Fibroblast of skin of back (primary cell): ENCODE results near the gene MFSD12.

ENCODE experiments used
- DNase-seq: peaks from one replicate; pipeline ENCODE4 v3.0.0-alpha.2; 2013

Gene MFSD12

DNA sequence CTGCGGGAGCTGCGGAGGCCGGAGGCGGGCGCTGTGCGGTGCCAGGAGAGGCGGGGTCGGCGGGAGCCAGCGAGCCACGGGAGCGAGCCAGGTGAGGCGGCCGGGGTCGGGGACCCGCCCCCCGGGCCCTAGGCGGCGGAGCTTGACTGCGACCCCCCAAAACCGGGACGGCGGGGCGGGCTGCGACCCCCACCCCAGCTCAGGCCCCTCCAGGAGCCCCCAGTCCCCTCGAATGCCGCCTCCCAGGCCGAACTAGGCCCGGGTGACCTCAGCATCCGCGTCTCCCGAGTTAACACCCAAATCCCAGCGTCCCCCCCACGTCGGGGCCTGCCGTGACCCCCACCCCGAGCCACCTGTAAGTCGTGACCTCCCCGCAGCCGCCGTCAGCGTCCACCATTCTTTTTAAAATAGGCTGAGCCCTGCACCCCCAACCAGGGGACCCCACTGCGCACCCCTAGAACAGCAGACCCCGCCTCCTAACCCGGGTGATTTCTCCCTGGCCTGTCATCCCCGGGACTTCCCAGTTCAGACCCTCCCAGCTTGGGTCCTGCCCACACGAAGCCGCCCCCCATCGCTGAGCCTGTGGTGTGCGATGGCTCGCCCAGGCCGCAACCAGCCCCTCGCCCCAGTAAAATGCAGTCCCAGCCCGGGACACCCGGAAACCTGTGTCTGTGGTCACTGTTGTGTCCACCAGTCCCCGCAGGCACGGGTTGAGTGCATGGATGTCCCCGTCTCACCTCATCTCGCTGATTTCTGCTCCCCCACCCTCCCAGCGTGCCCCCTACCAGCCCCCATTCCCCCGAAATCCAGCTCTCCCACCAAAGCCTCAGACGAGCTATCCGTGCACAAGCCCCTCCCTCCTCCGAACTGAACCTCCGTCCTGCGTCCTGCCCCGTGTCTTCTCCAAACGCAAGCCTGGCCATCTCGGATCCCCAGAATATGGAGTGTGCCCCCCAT lies 50.7 kb downstream of the MFSD12 start:
- DNase-seq, result peak; percentile 12

GRCh38 chr19:3505598-3506383 lies 51.6 kb downstream of the MFSD12 start, which contains the start of gene FZR1:
TSS of gene FZR1 (plus strand) at chr19:3506311. CDS start at chr19:3522990, 16,679 bp downstream.
- DNase-seq, result peak; percentile 98

GRCh38 chr19:3504735-3505134 lies 52.7 kb downstream of the MFSD12 start:
- DNase-seq, result peak; percentile 6

- no peak for DNase-seq
These were observed 54.3 kb downstream of the MFSD12 start for GRCh38 chr19:3503036-3503572.

DNA sequence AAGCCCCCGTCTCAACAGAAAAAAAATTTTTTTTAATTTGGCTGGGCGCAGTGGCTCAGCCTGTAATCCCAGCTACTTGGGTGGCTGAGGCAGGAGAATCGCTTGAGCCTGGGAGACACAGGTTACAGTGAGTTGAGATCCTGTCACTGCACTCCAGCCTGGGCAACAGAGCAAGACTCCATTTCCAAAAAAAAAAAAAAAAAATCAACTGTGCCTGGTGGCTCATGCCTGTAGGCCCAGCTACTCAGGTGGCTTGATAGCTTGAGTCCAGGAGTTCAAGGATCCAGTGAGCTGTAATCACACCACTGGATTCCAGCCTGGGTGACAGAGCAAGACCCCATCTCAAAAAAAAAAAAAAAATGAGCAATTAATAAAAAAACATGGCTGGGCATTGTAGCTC lies 55.6 kb downstream of the MFSD12 start:
- DNase-seq, result no peak

GRCh38 chr19:3500429-3501101 lies 56.8 kb downstream of the MFSD12 start, which contains the start of gene DOHH:
TSS of gene DOHH (minus strand) at chr19:3500674. CDS start at chr19:3496814, 3,860 bp downstream.
- DNase-seq, result peak; percentile 95

- no peak for DNase-seq
These were observed 57.5 kb downstream of the MFSD12 start for GRCh38 chr19:3499738-3500428.

GRCh38 chr19:3497757-3498520 lies 59.4 kb downstream of the MFSD12 start:
- no peak for DNase-seq

GRCh38 chr19:3496392-3497273 lies 60.8 kb downstream of the MFSD12 start:
- no peak for DNase-seq

- DNase-seq, result no peak
These were observed 62.8 kb downstream of the MFSD12 start for GRCh38 chr19:3494559-3494958.
